HG03520 (cell line): Measurements from ENCODE around the gene PROKR1.
"Not testable (repeated sequence)": the region's sequence is repeated elsewhere in the genome, so short reads cannot be mapped to it uniquely, and the experiment has no call there.

Experiments
- ATAC-seq: cut with Tn5 transposase; IDR thresholded peaks from one replicate; pipeline ENCODE4 v1.9.1; 2021; ENCODE audit warnings: mild to moderate bottlenecking, moderate library complexity; ENCODE audit not compliant: unreplicated experiment

PROKR1 gene

GRCh38 chr2:68653538-68653982, 10.2 kb downstream of the PROKR1 start:
- ATAC-seq, result peak; percentile 84

- no peak for ATAC-seq
These were observed 14.9 kb downstream of the PROKR1 start for GRCh38 chr2:68658266-68658665.

- ATAC-seq, result no peak
These were observed 15.7 kb downstream of the PROKR1 start for GRCh38 chr2:68659081-68659480.

DNA sequence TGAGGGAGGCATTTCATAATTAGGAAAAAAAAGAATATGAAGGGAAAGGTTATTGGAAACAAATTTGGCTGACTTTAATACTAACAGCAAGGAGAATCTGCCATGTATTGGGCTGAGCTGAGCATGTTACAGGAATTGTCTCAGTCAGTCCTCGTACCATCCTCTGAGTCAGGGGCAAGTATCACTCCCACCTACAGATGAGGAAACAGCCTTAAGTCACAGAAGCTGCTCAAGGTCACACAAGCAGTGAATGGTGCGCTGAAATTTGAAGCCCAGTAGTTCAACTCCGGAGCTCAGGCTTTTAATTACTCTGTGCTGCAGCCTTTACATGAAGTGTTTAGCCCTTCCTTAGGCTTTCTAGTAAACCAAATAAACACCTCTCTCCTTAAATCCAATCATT, 17.3 kb downstream of the PROKR1 start:
- no peak for ATAC-seq

DNA sequence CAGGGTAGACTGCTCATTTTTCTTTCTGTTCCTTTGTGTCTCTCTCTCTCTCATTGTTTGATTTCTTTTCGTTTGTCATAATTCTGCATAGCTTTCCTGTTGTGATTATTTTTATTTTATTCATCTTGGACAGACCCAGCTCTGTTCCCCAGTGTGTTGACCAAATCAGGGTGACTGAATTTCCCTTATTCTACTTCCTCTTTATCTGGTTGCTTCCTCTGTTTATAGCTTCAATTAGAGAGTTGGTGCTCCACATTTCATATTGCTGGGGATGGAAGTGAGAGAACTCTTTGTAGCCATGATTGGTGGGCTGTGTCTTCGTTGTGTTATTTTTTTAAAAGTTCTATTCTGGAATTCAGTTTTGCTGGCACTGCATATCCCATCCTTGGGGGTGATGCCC, 19.1 kb downstream of the PROKR1 start:
- ATAC-seq, result no peak

- no peak for ATAC-seq
These were observed 20.2 kb downstream of the PROKR1 start for GRCh38 chr2:68663371-68664156.

- no peak for ATAC-seq
These were observed 24.0 kb downstream of the PROKR1 start for GRCh38 chr2:68667371-68667770.

- ATAC-seq, result no peak
These were observed 26.3 kb downstream of the PROKR1 start for GRCh38 chr2:68669651-68670050.

DNA sequence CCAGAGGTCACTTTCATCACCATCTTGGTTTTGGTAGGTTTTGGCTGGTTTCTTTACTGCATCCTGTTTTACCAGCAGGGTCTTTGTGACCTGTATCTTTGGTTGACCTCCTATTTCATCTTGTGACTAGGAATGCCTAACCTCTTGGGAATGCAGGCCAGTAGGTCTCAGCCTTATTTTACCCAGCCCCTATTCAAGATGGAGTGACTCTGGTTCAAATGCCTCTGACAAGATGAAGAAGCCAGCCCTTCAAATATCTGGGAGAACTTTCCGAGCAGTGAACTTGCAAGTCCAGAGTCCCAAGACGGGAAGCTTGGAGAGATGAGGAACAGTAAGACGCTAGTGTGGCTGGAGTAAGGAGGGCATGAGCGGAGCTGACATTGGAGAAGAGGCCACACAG, 28.6 kb downstream of the PROKR1 start:
- ATAC-seq, result no peak

DNA sequence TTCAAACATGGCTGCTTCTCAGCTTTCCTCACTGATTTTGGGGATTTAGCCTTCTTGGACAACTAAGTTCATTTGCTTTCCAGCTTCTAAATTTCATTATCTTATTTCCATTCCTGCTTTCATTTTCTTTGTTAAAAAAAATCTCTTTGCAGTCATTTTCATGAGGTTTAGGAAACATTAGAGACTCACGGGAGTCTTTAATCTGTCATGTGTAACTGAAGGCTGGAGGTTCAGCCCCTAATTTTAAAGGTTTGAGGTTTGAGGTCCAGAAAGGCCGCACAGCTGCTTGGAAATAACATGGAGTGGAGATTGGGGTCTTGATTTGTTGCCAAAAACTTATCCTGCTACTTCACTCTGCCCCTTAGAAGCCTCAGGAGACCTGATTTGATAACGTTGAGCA, 30.3 kb downstream of the PROKR1 start:
- no peak for ATAC-seq

- ATAC-seq, result no peak
These were observed 32.1 kb downstream of the PROKR1 start for GRCh38 chr2:68675470-68675869.

GRCh38 chr2:68677837-68678236, 34.5 kb downstream of the PROKR1 start:
- ATAC-seq, result not testable (repeated sequence)

DNA sequence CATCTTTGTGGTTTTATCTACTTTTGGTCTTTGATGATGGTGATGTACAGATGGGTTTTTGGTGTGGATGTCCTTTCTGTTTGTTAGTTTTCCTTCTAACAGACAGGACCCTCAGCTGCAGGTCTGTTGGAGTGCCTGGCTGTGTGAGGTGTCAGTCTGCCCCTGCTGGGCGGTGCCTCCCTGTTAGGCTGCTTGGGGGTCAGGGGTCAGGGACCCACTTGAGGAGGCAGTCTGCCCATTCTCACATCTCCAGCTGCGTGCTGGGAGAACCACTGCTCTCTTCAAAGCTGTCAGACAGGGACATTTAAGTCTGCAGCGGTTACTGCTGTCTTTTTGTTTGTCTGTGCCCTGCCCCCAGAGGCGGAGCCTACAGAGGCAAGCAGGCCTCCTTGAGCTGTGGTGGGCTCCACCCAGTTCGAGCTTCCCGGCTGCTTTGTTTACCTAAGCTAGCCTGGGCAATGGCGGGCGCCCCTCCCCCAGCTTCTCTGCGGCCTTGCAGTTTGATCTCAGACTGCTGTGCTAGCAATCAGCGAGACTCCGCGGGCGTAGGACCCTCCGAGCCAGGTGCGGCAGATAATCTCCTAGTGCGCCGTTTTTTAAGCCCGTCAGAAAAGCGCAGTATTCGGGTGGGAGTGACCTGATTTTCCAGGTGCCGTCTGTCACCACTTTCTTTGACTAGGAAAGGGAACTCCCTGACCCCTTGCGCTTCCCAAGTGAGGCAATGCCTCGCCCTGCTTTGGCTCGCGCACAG, 36.0 kb downstream of the PROKR1 start:
- ATAC-seq, result not testable (repeated sequence)

- not testable (repeated sequence) for ATAC-seq
These were observed 36.5 kb downstream of the PROKR1 start for GRCh38 chr2:68679917-68680267.

DNA sequence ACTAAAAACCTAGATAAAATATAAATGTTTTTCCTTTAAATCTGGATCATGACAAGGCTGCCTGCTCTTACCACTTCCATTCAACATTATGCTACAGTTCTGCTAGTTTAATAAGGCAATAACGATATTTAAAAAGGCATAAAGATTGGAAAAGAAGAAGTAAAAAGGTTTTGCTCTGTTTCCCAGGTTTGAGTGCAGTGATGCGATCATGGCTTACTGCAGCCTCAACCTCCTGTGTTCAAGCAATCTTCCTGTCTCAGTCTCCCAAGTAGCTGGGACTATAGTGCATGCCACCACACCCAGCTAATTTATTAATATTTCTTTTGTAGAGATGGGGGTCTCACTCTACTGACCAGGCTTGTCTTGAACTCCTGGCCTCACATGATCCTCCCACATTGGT, 40.8 kb downstream of the PROKR1 start:
- no peak for ATAC-seq

GRCh38 chr2:68686178-68686577, 42.8 kb downstream of the PROKR1 start:
- no peak for ATAC-seq

- no peak for ATAC-seq
These were observed 43.6 kb downstream of the PROKR1 start for GRCh38 chr2:68687018-68687417.

GRCh38 chr2:68689553-68690537, 46.5 kb downstream of the PROKR1 start:
- ATAC-seq, result peak; percentile 90

- no peak for ATAC-seq
These were observed 47.5 kb downstream of the PROKR1 start for GRCh38 chr2:68690851-68691250.

- no peak for ATAC-seq
These were observed 49.1 kb downstream of the PROKR1 start for GRCh38 chr2:68692511-68692910.

DNA sequence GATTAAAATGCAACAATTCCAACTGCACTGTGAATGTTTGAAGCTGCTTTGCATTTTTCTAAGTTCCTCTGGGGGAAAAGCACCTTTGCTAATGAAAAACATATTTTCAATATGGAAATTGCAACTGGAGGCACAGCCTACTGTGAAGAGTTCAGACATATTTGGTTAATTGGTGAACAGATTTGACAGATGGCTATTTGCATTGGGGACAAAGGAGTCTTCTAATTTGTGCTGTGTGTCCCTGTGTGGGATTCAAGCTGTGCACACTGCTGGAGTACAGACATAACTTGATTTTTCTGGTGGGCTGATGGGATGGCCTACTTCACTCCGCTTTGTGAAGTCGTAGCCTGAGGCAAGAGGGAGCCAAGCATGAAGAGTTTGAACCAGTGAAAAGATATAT, 50.6 kb downstream of the PROKR1 start:
- no peak for ATAC-seq
